NCI-H526 (cell line): ENCODE measurements around the gene OSTC.
A peak's percentile ranks its signal among the peaks of the same experiment; 100 is the strongest.
"Not testable (repeated sequence)": the region's sequence is repeated elsewhere in the genome, so short reads cannot be mapped to it uniquely, and the experiment has no call there.

ENCODE experiments used
- DNase-seq, 2 experiments: peaks; one replicate each; lab custom pipeline; 2025; lab: John Stamatoyannopoulos, UW

Gene OSTC

DNA sequence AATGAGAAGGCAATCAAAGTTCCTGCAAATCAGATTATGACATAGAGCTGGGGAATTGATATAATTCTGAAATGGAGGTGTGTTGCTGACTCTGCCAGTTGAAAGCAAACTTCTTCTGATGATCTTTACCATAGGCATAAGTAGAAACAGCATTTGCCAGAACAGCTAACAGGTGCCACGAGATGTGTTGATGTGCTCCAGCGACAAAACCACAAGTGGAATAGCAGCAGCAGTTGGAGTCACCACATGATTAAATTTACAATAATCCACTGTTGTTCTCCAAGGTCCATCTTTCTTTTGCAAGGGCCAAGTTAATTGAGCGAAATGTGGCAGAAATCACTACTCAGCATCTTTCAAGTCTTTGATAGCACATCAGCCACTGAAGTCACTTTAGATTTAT is 3.7 kb upstream of the OSTC start:
- DNase-seq = no peak

DNA sequence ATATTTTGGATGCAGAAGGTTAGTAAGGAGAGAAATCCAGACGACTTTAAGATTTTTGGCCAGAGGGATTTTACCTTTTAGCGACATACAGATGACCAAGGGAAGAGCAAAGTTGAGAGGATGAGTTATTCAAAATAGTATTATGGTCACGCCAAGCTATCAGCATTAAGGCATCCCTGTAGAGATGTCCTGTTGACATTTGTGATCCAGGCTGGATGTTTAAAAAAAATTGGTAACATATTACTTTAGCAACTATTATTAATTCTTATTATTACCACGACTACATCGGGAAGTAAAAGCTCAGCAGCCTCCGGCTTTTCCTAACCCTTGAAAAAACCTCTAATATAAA is 562 bp upstream of the OSTC start:
- DNase-seq = peak in 1 of 2 experiments; percentile 30

DNA sequence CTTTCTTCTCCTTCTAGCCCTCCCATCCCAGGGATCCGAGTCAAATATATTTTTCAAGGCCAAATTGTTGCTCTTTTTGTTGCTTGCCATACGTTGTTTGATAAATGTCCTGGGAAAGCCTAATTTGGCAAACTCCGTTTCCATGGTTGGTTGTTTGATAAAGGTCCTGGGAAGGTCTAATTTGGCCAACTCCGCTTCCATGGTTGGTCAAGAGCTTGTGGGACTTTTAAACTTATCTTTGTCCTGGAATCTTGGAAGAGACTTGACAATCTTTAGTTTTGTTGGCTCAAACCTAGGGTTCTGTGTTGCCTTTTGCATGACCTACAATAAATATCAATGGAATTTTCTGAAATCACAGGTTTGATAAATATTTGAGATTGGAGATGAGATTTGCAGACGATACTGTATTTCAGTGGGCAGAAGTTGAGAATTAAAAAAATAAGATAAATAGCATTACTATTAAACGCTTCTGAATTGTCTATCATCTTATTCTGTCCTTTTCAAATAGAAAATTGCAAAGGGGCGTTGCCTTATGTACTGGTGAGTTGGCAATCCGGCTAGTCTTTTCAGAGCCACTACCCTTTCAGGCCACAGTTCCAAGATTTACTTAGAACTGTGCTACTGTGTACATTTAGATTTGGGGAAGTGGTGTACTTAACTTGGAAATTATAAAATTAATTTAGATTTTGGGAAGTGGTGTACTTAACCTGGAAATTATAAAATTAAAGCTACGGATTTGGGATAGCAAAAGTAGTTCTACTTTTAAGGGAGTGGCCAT is 804 bp downstream of the OSTC start:
- no peak for DNase-seq

DNA sequence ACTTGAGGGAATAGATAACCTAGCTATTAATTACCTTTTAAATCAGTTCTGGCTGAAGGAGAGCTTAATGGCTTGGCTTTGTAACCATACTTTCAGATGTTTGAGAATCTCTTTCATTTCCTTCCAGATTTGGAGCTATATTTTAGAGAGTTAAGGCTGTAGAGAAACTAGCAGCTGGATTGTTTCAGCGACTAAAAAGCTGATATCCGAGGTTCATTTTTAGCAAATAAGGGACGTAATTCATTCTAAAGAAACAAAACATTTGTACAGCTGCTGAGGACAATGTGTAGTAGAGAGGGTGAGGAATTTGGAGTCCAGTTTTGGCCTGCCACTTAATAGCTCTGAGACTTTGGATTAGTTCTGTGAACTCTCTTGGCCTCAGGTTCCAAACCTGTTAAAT is 12.2 kb downstream of the OSTC start:
- DNase-seq = no peak

DNA sequence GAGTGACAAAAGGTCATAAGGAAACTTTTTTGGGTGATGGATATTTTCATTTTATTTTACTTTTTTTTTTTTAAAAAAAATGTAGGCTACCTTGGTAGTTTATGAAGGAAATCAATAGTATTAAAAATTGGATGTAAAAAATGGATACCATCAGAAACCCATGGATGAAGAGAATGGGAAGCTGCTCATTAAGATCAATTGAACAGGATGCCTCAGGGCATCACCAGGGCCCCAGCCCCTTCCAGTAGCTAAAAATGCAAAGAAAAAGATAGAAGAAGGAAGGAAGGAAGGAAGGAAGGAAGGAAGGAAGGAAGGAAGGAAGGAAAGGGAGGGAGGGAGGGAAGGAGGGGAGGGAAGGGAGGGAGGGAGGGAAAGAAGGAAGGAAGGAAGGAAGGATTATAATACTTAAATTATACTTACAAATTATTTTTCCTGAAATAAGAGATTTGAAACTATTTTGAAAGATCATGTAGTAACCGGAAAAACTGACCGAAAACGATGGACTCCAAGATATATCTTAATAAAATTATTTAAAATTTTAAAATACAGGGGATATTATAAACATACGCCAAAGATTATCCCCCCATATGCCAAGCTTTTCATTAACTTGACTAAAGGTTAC is 24.1 kb downstream of the OSTC start:
- no peak for DNase-seq

DNA sequence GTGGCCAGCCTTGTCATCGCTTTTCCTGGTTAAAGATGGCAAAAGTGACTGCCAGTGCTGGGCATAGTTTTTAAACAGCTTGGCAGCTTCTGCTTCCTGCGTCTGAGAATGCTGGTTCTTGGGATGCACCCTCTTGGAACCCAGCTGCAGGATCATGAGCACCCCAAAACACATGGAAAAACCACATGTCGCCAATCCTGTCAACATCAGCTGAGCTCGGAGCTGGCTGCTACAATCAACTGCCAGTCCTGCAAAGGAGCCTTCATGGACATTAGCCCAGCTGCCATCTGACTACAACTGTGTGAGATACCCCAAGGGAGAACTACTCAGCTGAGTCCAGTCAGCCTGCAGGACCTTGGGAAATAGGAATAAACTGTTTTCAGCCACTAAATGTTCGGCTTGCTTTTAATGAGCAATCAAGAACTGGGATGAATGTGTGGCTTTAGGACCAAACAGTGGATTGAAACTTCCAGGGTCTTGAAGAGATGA is 31.0 kb downstream of the OSTC start:
- no peak for DNase-seq

DNA sequence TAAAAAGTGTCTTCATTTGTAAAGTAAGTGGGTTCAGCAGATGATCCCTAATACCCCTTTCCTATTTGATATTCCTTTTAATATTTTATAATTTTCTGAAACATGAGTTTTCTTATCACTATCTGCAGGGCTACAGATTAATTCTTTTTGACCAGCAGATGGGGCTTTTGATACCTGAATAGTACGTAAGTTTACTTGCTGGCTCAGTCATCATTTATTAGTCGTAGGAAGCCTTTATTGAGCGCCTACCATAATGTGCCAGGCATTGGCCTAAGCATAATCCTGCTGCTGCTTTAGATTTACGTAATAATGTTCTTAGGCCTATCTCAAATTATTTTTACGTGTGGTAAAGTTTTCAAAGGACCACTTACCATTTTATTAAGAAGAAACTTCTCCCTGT is 33.1 kb downstream of the OSTC start:
- DNase-seq = peak in 1 of 2 experiments; percentile 52

DNA sequence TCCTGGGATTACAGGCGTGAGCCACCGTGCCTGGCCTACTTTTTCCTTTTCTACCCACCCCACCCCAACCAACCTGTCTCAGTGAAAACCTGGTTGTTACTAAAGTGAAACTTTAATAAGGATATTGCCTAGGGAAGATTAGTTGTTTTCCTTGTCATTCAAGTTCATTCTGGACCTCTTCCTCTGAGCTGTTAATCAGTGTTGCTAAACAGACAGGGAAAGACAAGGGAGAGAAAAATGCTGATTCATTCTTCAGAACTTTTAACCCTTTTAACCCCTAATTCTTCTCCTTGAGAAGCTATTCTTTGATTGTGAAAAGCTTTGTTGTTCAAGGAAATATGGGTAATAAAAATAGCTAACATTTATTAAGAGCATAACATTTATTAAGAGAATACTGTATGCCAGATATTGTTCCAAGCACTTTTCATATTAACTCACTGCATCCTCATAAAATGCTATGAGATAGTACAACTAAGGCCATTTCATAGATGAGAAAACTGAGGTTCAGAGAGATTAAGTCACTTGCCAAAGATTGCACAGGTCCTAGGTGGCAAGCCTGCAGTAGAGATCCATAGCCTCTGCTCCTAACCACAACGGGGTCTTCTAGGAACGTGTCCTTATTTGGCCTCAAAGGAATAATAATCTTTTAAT is 34.8 kb downstream of the OSTC start:
- DNase-seq = no peak

DNA sequence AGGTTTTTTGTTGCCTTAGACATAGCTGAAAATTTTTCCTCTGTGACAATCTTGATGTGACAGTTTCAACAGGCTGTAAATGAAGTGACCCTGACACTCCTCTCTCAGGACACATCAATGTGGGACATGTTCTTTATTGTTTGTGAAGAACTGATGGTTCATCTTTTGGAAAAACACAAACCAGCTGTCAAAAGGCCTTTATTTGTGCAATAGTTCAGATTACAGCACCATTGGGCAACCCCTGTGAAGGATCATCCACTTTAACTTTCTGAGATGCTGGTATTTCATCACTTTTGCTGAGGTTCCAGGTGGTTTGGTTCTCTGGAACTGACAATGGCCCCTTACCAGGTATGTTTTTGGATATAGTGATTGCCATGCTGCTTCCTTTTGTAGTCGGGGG is 40.3 kb downstream of the OSTC start:
- DNase-seq = no peak

DNA sequence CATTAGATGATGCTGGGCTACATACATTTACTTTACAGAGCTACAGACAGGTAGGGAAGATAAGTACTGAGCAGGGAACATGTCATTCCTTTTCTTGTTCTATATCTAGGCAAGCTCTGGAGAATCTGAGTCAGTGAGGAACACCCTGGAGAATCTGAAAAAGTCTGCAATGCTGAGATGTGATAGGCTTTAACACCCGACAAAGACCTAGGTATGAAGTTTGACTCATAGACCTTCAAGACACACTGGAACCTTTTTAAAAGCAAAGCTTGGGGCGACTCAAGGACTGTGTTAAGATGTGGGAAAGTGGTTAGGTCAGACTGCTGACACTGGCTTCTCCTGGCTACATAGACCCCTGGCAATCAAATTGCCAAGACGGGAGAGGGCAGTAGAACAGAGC is 42.8 kb downstream of the OSTC start:
- no peak for DNase-seq

DNA sequence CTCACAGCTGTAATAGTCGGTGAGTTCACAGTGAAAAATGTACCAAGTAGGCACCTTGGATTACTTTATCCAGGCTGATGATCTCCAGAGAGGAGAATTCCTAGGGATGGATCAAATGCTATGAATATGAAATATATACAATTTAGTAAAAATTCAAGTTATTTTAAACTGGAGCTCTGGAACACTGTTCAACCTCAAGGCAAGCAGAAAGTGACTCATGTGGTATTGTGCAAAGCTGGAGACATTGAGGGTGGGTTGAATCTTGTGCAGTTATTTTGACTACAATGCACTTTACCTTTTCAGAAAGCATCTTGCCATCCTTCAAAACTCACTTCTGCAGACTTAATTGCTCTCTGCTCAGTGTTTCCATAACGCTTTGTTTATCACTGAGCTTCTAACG is 43.4 kb downstream of the OSTC start:
- DNase-seq = no peak

DNA sequence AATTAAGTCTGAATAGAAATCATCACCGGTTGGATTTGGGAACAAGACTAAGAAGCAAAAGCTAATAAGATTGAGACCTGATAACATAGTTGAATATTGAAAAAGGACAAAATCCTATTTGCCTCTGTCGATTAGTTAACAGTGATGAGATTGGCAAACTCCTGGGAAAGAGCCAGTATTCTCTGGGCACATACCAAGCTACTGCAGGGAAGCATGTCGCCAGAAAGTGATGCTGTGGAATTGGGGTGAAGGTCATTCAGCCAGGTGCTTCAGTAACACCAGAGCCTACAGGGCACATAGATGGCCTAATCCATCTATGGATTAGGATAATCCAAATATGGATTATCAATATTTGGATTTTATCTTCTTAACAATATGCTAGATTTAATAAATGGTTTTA is 44.0 kb downstream of the OSTC start:
- DNase-seq = peak in 1 of 2 experiments; percentile 40

DNA sequence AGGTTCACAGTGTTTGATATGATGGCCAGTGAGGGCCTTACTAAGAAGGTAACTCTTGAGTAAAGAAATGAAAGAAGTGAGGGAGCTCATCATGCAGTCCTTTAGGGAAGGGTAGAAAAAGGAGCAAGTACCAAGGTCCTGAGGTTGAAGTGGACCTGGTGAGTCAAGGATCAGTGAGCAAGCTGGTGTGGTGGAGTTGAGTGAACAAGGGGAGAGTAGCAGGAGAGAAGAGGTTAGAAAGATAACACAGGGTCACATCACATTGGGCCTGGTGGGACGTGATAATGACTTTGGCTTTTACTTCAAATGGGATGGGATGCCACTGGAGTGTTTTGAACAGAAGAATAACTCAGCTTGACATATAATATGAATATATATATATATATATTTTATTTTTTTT is 44.7 kb downstream of the OSTC start:
- DNase-seq = no peak

DNA sequence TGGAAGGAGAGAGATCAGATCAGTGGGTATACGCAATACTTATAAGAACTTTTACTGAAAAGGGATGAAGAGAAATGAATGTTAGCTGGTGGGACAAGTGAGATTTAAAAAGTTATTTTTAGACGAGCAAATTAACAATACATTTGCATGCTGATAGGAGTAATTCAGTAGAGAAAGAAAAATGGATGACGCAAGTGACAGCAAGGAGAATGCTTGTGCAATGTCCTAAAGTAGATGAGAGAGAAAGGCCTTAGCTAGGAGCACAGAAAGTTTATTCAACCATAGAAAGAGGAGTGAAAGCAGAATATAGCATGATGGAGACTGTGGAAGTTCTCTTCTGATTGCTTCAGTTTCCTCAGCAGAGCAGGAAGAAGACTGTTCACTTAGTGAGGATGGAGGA is 45.8 kb downstream of the OSTC start:
- DNase-seq = no peak

DNA sequence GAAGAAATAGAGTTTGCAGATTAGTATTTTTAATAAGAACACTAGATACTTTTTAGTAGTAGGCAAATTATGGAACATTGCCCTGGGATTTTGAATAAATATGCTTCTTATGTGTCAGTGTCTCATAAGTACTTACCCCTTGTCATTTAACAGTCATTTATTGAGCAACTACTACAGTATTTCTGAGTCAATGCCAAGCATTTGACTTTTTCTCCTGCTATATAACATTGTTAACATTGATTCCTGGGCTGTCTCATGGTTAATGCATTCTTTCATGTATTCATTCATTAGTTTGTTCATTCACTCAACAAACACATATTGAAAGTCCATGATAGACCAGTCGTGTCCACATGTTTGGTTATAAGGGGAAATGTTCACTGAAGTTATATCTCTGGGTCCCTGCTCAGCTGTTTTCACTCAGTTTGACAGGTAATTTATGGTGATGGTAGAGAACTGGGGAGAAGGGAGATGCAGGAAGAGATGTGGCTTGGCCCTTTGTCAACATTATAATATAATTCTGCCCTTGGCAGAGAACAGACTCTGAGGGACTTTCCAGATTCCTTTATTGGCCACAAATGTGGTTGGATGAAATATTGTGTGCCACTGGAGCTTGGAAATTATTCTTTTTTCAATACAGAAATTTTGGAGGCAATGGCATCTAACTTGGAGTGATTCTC is 49.8 kb downstream of the OSTC start:
- no peak for DNase-seq

DNA sequence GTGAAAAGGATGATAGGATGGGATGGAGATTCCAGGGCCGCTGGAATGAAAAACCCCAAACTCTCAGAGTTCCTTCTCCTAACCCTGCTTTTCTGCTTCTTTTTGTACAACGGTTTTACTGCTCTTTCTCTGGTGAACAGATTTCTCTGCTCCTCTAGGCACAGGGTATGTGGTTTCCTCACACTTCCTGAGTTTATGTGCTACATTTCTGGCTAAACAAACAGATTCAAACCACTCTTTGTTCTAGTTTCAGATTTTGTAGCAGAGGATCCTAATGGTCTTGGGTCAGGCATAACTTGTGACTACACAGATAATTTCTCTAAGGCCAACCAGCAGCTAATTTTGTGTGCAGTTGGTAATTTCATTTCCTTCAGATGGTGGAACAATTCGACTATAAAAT is 52.6 kb downstream of the OSTC start:
- no peak for DNase-seq

DNA sequence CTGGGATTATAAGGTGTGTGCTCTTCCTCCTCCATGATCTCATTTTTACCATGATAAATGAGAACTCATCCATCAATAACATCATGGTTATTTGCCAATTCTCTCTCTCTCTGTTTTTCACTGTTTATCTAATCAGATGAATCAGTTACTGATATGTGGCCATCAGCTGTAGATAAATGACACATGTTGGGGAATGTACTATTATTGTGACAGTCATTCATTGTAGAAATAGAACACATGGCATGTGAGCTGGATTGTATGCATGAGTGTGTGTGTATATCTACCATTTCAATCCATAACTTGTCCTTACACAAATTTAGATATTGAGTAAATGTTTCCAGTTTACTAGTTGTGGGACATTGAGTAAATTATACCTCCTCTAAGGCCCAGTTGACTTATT is 53.0 kb downstream of the OSTC start:
- no peak for DNase-seq

DNA sequence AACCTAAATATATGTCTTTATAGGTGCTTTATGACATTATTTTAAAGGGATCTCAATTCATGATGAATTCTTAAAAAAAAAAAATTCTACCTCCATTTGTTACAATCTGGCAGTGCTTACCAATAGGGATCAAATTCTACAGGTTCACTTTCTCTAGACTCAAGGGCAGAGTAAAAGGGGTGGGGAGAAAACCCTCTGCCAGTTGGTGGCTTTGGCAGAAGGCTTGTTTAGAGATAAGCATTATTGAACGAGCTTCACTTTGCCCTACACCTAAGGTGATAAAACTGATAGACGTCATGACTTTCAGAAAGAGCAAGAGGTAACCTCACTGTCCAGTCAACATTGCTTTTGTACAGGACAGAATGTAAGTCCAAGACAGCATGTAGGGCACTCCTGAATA is 53.6 kb downstream of the OSTC start:
- DNase-seq = no peak

DNA sequence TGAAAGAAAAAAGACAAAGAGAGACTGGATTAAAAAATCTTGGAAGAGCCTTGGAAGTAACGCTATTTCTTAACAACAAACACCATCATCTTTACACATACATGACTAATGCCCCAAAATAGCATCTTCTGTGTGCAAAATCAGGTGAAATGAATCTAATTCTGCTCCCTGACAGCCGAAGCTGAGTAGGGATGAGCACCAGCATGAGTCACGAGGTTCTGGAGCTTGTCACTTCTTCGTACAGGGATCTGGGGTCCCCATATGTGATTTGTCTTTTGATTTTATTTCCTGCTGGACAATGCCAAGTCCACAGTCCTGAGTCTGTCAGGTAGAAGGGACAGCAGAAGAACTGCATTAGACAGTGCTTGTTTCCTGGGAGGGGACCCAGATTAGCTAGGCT is 55.9 kb downstream of the OSTC start:
- no peak for DNase-seq

DNA sequence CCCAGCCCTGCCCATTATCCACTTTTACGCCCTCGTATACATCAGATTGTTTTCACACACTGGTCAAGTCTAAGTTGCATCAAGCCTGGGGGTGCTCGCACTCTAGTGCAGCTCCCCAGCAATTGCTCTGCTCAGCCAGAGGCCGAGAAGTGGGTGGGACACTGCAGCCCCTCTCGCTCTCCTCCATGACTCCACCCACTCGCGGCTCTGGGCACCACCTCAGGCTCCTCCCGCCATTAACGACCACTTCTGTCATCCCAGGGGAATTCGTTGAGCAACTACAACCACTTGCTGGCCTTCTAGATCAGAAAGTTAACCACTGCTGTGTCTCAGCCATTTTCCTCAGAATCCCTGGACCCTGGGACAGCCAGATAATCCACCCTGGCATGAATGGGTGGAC is 58.8 kb downstream of the OSTC start:
- no peak for DNase-seq

DNA sequence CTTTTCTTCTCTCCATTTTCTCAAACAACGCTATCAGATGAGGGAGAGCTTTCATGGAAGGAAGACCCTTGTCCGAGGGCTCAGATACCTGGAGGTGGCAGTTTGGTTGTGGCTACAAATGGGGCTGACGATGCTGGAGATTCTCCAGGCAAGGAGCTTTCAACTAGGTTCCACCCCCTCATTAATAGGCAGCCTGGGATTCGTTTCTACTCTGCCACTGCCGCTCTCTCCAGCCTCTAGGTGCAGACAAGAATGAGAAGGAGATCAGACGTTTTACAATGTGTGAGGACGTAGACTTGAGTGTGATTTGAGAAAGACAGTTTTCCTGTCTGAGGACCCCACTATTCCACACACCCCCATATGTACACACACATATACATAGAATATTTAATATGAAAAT is 59.3 kb downstream of the OSTC start:
- no peak for DNase-seq

DNA sequence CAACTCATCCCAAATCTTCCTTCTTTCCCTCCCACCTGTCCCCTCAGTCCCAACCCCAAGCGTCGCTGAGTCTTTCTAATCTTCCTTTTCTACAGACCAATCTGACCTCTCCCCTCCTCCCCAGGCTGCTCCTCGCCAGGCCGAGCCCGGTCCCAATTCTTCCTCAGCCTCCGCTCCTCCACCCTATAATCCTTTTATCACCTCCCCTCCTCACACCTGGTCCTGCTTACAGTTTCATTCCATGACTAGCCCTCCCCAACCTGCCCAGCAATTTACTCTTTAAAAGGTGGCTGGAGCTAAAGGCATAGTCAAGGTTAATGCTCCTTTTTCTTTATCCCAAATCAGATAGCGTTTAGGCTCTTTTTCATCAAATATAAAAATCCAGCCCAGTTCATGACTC is 60.2 kb downstream of the OSTC start:
- DNase-seq = not testable (repeated sequence)

DNA sequence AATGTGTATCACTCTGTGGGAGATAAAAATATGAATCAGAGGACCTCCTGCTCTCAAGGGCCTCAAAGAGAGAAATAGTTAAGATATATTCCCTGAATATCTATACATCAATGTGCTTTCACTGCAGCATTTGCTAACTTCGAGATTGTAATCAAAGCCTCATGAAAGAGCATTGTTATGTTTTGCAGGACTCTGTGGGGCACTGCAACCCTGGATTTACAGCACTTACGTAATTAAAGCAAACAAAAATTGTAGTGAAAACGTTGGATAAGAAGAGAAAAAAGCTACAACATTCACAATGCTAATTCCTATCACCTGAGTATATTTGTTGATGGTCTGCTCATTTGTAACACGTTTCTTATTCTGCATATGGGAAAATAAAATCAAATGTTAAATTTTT is 64.5 kb downstream of the OSTC start:
- no peak for DNase-seq
